ENCODE measurements around the gene LIN52. TPM values are rescaled to one million over a fixed set of nuclear protein-coding genes. Genes with fewer than 3 reads are reported as not detected.

LIN52 gene
- total and polyA plus RNA-seq, 8 donors = 10.1 to 16.7 (median 15.4) TPM

DNA sequence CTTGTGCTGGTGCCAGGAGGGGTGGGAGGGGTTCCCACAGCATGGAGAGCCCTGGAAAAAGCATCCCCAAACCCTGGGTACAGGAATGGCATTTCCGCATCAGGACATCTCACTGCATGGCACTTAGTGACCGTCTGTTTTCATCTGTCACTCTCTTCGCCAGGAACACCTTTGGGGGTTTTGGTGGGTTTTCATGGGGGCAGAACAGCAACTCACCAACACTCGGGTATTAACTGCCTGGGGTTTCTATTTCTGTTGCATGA is 158.0 kb downstream of the LIN52 start:
- Histone ChIP-seq H3K36me3 (no peaks in the 10 kb centered on the region), H3K9me3 (no peaks in the 10 kb centered on the region), H3K4me1 (peaks cover 15 to 22% of the 10 kb centered on the region in 2 donors), H3K27me3 (peaks cover 69 to 98% of the 10 kb centered on the region in 2 donors), H3K27ac (no peak overlapping the region), H3K4me3 (no peak overlapping the region)
- TF ChIP-seq, protein P1, sequence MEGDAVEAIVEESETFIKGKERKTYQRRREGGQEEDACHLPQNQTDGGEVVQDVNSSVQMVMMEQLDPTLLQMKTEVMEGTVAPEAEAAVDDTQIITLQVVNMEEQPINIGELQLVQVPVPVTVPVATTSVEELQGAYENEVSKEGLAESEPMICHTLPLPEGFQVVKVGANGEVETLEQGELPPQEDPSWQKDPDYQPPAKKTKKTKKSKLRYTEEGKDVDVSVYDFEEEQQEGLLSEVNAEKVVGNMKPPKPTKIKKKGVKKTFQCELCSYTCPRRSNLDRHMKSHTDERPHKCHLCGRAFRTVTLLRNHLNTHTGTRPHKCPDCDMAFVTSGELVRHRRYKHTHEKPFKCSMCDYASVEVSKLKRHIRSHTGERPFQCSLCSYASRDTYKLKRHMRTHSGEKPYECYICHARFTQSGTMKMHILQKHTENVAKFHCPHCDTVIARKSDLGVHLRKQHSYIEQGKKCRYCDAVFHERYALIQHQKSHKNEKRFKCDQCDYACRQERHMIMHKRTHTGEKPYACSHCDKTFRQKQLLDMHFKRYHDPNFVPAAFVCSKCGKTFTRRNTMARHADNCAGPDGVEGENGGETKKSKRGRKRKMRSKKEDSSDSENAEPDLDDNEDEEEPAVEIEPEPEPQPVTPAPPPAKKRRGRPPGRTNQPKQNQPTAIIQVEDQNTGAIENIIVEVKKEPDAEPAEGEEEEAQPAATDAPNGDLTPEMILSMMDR (IDR thresholded peaks at IDR 0.05) = no peak
- intact Hi-C loops (cut with DNase I) = no loop called here
- no peak for DNase-seq
- no peak for ATAC-seq

DNA sequence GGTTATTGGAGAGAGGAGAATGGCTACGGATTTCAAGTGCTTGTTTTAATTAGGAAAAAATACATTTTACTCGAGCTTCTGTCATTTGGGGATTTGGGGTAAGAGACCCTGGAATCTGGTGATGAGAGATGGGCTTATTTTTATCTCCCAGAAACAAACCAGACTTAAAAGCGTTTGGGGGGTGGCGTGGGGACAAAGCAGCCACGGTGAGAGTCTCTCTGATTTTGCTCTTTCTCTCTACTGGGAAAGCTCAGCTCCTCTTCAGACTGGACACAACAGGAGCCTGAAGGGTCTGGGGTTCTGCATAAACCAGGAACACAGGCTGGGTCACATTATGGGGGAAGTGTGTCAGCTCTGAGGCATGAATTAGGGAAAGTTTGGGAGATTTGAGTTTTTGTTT is 158.3 kb downstream of the LIN52 start:
- no peaks in the 10 kb centered on the region for H3K36me3 ChIP-seq
- H3K4me1 ChIP-seq = peaks cover 15 to 22% of the 10 kb centered on the region in 2 donors
- ATAC-seq (no peak), DNase-seq (no peak)
- H3K9me3 ChIP-seq = no peaks in the 10 kb centered on the region
- intact Hi-C loops (cut with DNase I) = no loop called here
- TF ChIP-seq, protein P1 (IDR thresholded peaks at IDR 0.05) = no peak
- no peak overlapping the region for H3K4me3 ChIP-seq
- no peak overlapping the region for H3K27ac ChIP-seq
- peaks cover 66 to 98% of the 10 kb centered on the region in 2 donors for H3K27me3 ChIP-seq

DNA sequence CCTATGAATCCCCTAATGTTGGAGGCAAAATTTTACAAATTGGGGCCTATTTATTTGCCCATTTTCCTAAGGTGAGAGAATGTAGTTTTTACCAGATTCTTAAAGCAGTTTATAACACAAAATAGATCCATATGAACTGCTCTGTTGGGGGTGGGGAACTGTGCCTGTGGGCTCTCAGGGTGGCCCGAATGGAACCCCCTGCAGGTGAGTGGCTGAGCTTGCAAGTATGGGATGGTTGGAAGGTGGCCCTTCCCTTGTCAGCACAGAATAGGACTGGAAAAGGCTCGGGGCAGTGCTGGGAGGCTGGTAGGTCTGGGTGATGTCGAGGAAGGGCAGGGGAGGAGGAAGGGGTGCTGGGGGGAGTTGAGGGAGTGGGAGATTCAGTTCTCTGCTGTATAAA is 159.4 kb downstream of the LIN52 start:
- H3K27me3 ChIP-seq = peaks cover 55 to 98% of the 10 kb centered on the region in 2 donors
- no peaks in the 10 kb centered on the region for H3K9me3 ChIP-seq
- no peak overlapping the region for H3K27ac ChIP-seq
- ATAC-seq (no peak), DNase-seq (no peak)
- H3K4me1 ChIP-seq = peaks cover 15 to 22% of the 10 kb centered on the region in 2 donors
- TF ChIP-seq, protein P1 (IDR thresholded peaks at IDR 0.05) = no peak
- H3K4me3 ChIP-seq = no peak overlapping the region
- no peaks in the 10 kb centered on the region for H3K36me3 ChIP-seq
- intact Hi-C loops (cut with DNase I) = no loop called here

DNA sequence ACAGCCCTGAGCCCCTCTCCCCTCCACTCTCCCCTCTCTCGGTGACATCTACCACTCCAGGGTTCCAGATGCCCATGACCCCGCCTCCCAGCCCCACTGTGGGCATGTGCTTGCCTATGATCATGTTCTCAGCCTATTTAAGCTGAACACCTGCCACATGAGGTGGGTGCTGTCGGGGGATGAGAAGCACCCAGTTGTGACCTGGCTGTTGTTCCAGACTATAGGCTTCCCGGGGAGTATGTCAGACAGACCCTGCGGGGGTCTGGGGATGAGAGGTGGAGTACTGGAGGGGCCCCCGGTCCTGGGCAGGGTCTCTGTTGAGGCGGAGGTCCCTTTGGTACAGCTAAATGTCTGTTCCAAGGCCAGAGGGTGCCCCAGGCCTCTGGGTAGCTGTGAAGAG is 160.5 kb downstream of the LIN52 start:
- ATAC-seq (no peak), DNase-seq (no peak)
- intact Hi-C loops (cut with DNase I) = no loop called here
- Histone ChIP-seq H3K4me3 (no peak overlapping the region), H3K27ac (no peak overlapping the region), H3K4me1 (peaks cover 10 to 12% of the 10 kb centered on the region in 2 donors), H3K36me3 (no peaks in the 10 kb centered on the region), H3K9me3 (no peaks in the 10 kb centered on the region), H3K27me3 (peaks cover 43 to 88% of the 10 kb centered on the region in 2 donors)
- TF ChIP-seq, protein P1 (IDR thresholded peaks at IDR 0.05) = no peak

DNA sequence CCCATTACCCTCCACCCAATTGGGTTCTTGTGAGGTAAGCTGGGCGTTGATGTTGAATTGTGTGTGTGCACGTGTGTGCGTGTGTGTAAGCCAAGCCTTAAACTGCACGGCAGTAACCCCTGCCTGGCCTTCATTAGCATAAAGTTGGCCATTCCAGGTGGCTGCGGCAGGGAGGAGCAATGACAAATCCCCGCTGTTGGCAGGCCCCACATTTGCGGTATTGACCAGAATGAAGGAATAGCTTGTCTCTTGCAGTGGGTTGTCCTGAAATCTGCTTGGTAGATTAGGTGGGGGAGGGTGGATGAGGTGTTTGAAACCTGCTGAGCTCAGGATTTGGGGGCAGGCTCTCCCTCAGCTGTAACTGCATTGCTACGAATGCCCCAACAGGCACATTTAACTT is 161.8 kb downstream of the LIN52 start:
- Histone ChIP-seq H3K27me3 (peaks cover 31 to 75% of the 10 kb centered on the region in 2 donors), H3K4me3 (no peak overlapping the region), H3K4me1 (peaks cover 0 to 4% of the 10 kb centered on the region in 2 donors), H3K9me3 (no peaks in the 10 kb centered on the region), H3K27ac (no peak overlapping the region), H3K36me3 (no peaks in the 10 kb centered on the region)
- ATAC-seq = no peak
- intact Hi-C loops (cut with DNase I) = no loop called here
- TF ChIP-seq, protein P1 (IDR thresholded peaks at IDR 0.05) = no peak
- no peak for DNase-seq
